A549 (cell line): Measurements from ENCODE around the gene GOLGA8H. TPM values are rescaled to one million over a fixed set of nuclear protein-coding genes. Genes with fewer than 3 reads are reported as not detected.
"Not testable (repeated sequence)": the region's sequence is repeated elsewhere in the genome, so short reads cannot be mapped to it uniquely, and the experiment has no call there.

Experiments
- ATAC-seq, 2 experiments: fragments of 200-7000 bp in 1 of 2; fragments of >200 bp in 1 of 2; cut with Nextera tagmentation in 1 of 2; cut with Tn5 transposase in 1 of 2; 3 replicates each; pipeline versions ENCODE4 v1.8.0 to v1.9.1; 2018 to 2020; ENCODE audit warnings: mild to moderate bottlenecking in 1 of 2, moderate library complexity in 1 of 2
- CTCF ChIA-PET: fragments of 300-600 bp; sonication (Branson Sonifier 250); formaldehyde crosslinking; extraction: SDS; loops from one replicate; lab custom pipeline; 2021; ENCODE audit warnings: antibody characterized with exemption, inconsistent platforms; lab: Yijun Ruan, JAX
- POLR2A ChIA-PET: fragments of 350-600 bp; formaldehyde crosslinking; extraction: SDS; loops from one replicate; lab custom pipeline; 2021; ENCODE audit warnings: antibody characterized with exemption, inconsistent platforms; lab: Yijun Ruan, JAX
- DNase-seq, 2 experiments: peaks; one replicate each; pipeline versions ENCODE4 v3.0.0 to v3.0.0-alpha.2; 2011 to 2016; ENCODE audit warnings: low read depth in 1 of 2, low spot score in 1 of 2
- FAIRE-seq: peaks from 2 replicates; lab custom pipeline; 2011; peaks lifted over from hg19 to GRCh38; lab: Jason Lieb, UNC
- H3K27ac ChIP-seq, 2 experiments: fragments of >200 bp; sonication (Bioruptor Twin); formaldehyde crosslinking; 3 replicates each; pipeline ENCODE4 v1.5.1; 2016 to 2017
- H3K4me1 ChIP-seq: fragments of >200 bp; sonication (Bioruptor Twin); formaldehyde crosslinking; 3 replicates; pipeline ENCODE4 v1.6.1; 2016
- H3K4me2 ChIP-seq: fragments of >200 bp; sonication (Bioruptor Twin); formaldehyde crosslinking; 3 replicates; pipeline ENCODE4 v1.6.1; 2016
- H3K4me3 ChIP-seq: fragments of >200 bp; sonication (Bioruptor Twin); formaldehyde crosslinking; 3 replicates; pipeline ENCODE4 v1.5.1; 2016
- H3K9me3 ChIP-seq: fragments of >200 bp; sonication (Bioruptor Twin); formaldehyde crosslinking; 3 replicates; pipeline ENCODE4 v1.6.1; 2016
- CEBPB ChIP-seq, 2 experiments: fragments of >200 bp in 1 of 2; sonication (Bioruptor Twin) in 1 of 2; formaldehyde crosslinking in 1 of 2; IDR thresholded peaks; 2 replicates each; pipeline ENCODE4 v1.6.1; 2012 to 2016
- HDAC2 ChIP-seq: fragments of 200-600 bp; sonication (generic); IDR thresholded peaks from 2 replicates; pipeline ENCODE4 v1.6.1; 2016
- JUN ChIP-seq, 2 experiments: fragments of >200 bp; sonication (Bioruptor Twin); formaldehyde crosslinking; IDR thresholded peaks; 2 replicates in 1 of 2; 3 replicates in 1 of 2; pipeline ENCODE4 v1.6.1; 2016 to 2017
- KDM5A ChIP-seq: fragments of 200-600 bp; sonication (generic); IDR thresholded peaks from 2 replicates; pipeline ENCODE4 v1.6.1; 2016; ENCODE audit warnings: antibody characterized with exemption, mild to moderate bottlenecking
- RAD21 ChIP-seq, 2 experiments: fragments of >200 bp in 1 of 2; sonication (Bioruptor Twin) in 1 of 2; formaldehyde crosslinking in 1 of 2; IDR thresholded peaks in 1 of 2; conservative IDR thresholded peaks in 1 of 2; 2 replicates in 1 of 2; 3 replicates in 1 of 2; pipeline ENCODE4 v1.6.1; 2012 to 2018; ENCODE audit warnings: inconsistent platforms in 1 of 2
- SMC3 ChIP-seq: fragments of >200 bp; sonication (Bioruptor Twin); formaldehyde crosslinking; IDR thresholded peaks from 3 replicates; pipeline ENCODE4 v1.6.1; 2018; ENCODE audit warnings: inconsistent platforms
- WGBS: methylation state at CpG from one replicate; pipeline ENCODE4 v1.1.6; 2017; ENCODE audit errors: missing lambda C conversion rate; 5-methylcytosine and 5-hydroxymethylcytosine counted together
- polyA plus RNA-seq, 4 experiments: library from polyadenylated mRNA; depleted of rRNA in 3 of 4; stranded (reverse); fragments of >200 nt; fragmentation: RNase III in 1 of 4; extraction: RNeasy Plus Mini Kit Qiagen cat#74134 plus additional on column Dnase treatment in 1 of 4; gene quantifications; 2 replicates in 3 of 4; 3 replicates in 1 of 4; pipeline ENCODE4 v1.2.3, GENCODE V29; 2011 to 2017
- TF ChIP-seq, protein P1 (sequence below): fragments of >200 bp; sonication (Bioruptor Twin); formaldehyde crosslinking; IDR thresholded peaks from 3 replicates; pipeline ENCODE4 v1.5.1; 2016
- TF ChIP-seq, protein P2 (sequence below): IDR thresholded peaks from 2 replicates; pipeline ENCODE4 v1.6.1; 2012; ENCODE audit warnings: low read depth, borderline replicate concordance
- TF ChIP-seq, protein P3 (sequence below): IDR thresholded peaks from 2 replicates; pipeline ENCODE4 v1.6.1; 2012

The GOLGA8H gene
- polyA plus RNA-seq, 2 of the 4 experiments (the other 2 are of a cell fraction) = 2.2 TPM

DNA sequence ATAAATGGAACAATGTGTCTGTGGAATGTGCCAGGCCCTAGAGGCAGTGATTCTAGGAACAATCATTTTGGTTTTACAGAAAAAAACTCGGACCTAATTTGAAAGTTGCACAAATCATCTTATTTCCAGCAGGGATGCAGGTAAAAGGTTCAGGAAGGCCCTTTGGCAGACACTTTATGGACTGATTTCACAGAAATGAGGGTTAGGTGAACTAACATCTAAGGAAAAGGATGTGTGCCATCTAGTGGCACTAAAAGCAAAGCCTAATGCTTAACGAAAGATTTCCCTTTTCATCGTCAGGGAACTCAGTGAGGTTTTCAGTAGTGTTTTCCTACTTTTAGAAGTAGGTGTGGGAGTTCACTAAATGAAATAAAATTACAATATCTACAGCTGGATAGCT lies 17.5 kb downstream of the GOLGA8H start:
- not testable (repeated sequence) for H3K4me2 ChIP-seq, H3K4me3 ChIP-seq, H3K27ac ChIP-seq
- 0% methylated on average over 1 of the region's 3 CpGs for WGBS
- ATAC-seq (peak; percentile 24 to 41; a peak in 3 of 6 replicates), DNase-seq (peak in 1 of 2 experiments; percentile 33), FAIRE-seq (peak; percentile 76)
- TF ChIP-seq SMC3 = 0 out of 3 replicates have a peak, but pooled peaks have one; percentile 11
- 0 out of 5 replicates have a peak, but pooled peaks have one; percentile 4 to 16 for TF ChIP-seq RAD21 (conservative IDR thresholded peaks at IDR 0.05 in 1 of 2, IDR thresholded peaks at IDR 0.05 in 1 of 2)
- TF ChIP-seq, protein P1, sequence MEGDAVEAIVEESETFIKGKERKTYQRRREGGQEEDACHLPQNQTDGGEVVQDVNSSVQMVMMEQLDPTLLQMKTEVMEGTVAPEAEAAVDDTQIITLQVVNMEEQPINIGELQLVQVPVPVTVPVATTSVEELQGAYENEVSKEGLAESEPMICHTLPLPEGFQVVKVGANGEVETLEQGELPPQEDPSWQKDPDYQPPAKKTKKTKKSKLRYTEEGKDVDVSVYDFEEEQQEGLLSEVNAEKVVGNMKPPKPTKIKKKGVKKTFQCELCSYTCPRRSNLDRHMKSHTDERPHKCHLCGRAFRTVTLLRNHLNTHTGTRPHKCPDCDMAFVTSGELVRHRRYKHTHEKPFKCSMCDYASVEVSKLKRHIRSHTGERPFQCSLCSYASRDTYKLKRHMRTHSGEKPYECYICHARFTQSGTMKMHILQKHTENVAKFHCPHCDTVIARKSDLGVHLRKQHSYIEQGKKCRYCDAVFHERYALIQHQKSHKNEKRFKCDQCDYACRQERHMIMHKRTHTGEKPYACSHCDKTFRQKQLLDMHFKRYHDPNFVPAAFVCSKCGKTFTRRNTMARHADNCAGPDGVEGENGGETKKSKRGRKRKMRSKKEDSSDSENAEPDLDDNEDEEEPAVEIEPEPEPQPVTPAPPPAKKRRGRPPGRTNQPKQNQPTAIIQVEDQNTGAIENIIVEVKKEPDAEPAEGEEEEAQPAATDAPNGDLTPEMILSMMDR = peak; percentile 31
- TF ChIP-seq, all 56 proteins: peak for 3; not testable (repeated sequence) for 53
- H3K4me1 ChIP-seq, CTCF ChIA-PET, H3K9me3 ChIP-seq, POLR2A ChIA-PET: not testable (repeated sequence)

DNA sequence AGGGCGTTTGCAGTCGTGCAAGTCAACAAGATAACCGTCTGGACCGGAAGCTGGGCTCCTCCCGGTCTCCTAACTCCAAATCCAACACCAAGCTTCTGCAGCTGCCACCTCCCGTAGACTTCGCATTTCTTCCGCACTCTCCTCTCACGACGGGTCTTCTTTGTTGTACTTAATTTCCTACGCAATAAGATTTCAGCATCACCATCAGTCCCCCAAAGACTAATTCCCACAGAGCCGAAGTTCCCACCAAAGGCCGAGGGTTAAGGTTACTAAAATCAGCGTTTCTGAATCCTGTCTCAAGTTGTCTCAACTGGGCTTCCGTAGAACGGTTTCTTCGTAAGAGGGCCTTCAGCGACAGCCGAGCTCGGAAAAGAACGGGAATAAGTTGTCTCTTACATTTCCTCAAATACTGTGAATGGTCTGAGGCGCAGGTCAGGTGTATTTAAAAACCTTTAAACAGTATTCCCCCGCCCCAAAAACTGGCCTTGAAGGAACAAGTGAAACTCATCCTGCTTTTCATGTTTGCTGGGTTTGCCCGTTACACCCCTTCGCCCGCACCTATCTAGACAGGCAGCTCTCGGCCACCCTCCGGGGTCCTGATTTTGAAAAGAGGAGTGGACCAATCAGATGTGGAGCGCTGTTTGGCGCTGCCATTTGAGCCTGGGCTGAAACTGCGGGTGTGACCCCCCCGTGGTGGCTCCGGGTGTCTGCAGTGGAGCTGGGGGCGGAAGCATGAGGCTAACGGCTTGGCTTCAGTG lies 21.8 kb downstream of the GOLGA8H start, which contains the start of gene ARHGAP11B:
Gene ARHGAP11B (plus strand): TSS at position 693 of the 758 bp plus-strand sequence.
- ATAC-seq (peak; percentile 91 to 97), DNase-seq (peak; percentile 79 to 100), FAIRE-seq (peak; percentile 92)
- H3K4me3 ChIP-seq = peak within 1 kb of the TSS; percentile 65
- 1% methylated on average over 35 of the region's 35 CpGs for WGBS
- peak within 1 kb of the TSS; percentile 93 for H3K4me2 ChIP-seq
- TF ChIP-seq HDAC2 (peak; percentile 58; the same call in 1 of the 2 replicates), CEBPB (IDR thresholded peaks at IDR 0.05) (peak in 1 of 2 experiments; percentile 41; a peak in 1 of 4 replicates), JUN (IDR thresholded peaks at IDR 0.05) (peak; percentile 49 to 86; a peak in 4 of 5 replicates), KDM5A (peak; percentile 66)
- TF ChIP-seq, protein P2, sequence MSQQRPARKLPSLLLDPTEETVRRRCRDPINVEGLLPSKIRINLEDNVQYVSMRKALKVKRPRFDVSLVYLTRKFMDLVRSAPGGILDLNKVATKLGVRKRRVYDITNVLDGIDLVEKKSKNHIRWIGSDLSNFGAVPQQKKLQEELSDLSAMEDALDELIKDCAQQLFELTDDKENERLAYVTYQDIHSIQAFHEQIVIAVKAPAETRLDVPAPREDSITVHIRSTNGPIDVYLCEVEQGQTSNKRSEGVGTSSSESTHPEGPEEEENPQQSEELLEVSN = 0 out of 2 replicates have a peak, but pooled peaks have one; percentile 13
- TF ChIP-seq, protein P3, sequence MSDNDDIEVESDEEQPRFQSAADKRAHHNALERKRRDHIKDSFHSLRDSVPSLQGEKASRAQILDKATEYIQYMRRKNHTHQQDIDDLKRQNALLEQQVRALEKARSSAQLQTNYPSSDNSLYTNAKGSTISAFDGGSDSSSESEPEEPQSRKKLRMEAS = peak; percentile 65
- POLR2A ChIA-PET = interaction anchor here (0.5 to 0.6 kb wide), 2 partner anchors 871 to 1989 kb away, joined by 3 to 7 read pairs; no protein-coding TSS in a partner anchor
- CTCF ChIA-PET, H3K9me3 ChIP-seq: not testable (repeated sequence)
- peak within 1 kb of the TSS; percentile 88 to 99 for H3K27ac ChIP-seq
- peaks cover 18% of the 10 kb centered on the region; the same call in 2 of the 3 replicates for H3K4me1 ChIP-seq

DNA sequence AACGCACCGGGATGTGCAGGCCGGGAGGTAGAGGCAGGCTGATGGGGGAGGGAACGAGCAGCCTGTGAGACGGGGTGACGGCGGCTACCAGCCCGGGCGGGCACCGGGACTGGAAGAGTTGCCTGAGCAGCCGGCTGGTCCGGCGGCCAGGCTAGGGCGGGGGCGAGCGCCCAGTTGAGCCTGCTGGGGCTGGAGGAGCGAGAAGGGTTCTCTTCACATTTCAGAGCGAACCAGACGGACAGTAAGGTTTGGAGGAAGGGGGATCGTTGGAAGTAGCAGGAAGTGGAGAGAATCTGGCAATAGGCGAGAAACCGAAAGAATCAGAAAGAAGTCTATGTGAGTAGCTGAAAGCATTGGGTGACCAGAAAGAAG lies 22.4 kb downstream of the GOLGA8H start:
- POLR2A ChIA-PET = interaction anchor here (0.5 to 0.6 kb wide), 2 partner anchors 870 to 1989 kb away, joined by 3 to 7 read pairs; no protein-coding TSS in a partner anchor
- CTCF ChIA-PET = not testable (repeated sequence)

DNA sequence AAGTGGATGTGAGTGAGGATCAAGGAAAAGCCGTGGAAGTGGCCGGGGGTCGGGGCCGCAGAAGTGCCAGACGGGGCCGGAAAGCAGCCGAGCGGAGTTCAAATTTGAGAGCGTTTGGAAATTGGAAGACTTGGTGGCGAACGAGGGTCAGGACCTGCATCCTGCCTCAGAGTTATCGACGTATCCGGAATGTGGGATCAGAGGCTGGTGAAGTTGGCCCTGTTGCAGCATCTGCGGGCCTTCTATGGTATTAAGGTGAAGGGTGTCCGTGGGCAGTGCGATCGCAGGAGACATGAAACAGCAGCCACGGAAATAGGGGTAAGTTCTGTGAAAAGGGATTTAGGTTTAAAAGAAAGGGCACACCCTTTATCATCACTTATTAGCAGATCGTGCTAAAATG lies 22.8 kb downstream of the GOLGA8H start:
- not testable (repeated sequence) for H3K9me3 ChIP-seq, DNase-seq

More for the DNA sequence above, 22.4 kb downstream of the GOLGA8H start:
- 1% methylated on average over 13 of the region's 22 CpGs for WGBS
- not testable (repeated sequence) for H3K9me3 ChIP-seq, DNase-seq, FAIRE-seq
- peak overlapping the region; percentile 65 for H3K4me3 ChIP-seq
- peak overlapping the region; percentile 88 to 99 for H3K27ac ChIP-seq
- ATAC-seq = peak in 1 of 2 experiments; percentile 78; a peak in 3 of 6 replicates
- peak overlapping the region; percentile 93 for H3K4me2 ChIP-seq
- peaks cover 18% of the 10 kb centered on the region; the same call in 2 of the 3 replicates for H3K4me1 ChIP-seq
- peak; percentile 60 for TF ChIP-seq KDM5A

More for the DNA sequence above, 22.8 kb downstream of the GOLGA8H start:
- WGBS = under 1% methylated on average over 20 of the region's 20 CpGs
- ATAC-seq = peak; percentile 26 to 39
- peak overlapping the region; percentile 65 for H3K4me3 ChIP-seq
- peak overlapping the region; percentile 93 for H3K4me2 ChIP-seq
- peak overlapping the region; percentile 88 to 99 for H3K27ac ChIP-seq
- CTCF ChIA-PET, FAIRE-seq: not testable (repeated sequence)
- peaks cover 18% of the 10 kb centered on the region; the same call in 2 of the 3 replicates for H3K4me1 ChIP-seq
- POLR2A ChIA-PET = interaction anchor here (0.5 kb wide), 1 partner anchor 870 kb away, joined by 3 read pairs; no protein-coding TSS in a partner anchor
